Smooth muscle cell of the coronary artery (primary cell): ENCODE results near the gene APBB2. TPM values are rescaled to one million over a fixed set of nuclear protein-coding genes. Genes with fewer than 3 reads are reported as not detected.

ENCODE experiments used
- total RNA-seq: library from RNA; depleted of rRNA; stranded (reverse); fragments of >200 nt; gene quantifications from 2 replicates; pipeline ENCODE4 v1.2.3, GENCODE V29; 2014; ENCODE audit warnings: low replicate concordance

The APBB2 gene
- total RNA-seq: 39.9 and 70.1 TPM in 2 replicates

DNA sequence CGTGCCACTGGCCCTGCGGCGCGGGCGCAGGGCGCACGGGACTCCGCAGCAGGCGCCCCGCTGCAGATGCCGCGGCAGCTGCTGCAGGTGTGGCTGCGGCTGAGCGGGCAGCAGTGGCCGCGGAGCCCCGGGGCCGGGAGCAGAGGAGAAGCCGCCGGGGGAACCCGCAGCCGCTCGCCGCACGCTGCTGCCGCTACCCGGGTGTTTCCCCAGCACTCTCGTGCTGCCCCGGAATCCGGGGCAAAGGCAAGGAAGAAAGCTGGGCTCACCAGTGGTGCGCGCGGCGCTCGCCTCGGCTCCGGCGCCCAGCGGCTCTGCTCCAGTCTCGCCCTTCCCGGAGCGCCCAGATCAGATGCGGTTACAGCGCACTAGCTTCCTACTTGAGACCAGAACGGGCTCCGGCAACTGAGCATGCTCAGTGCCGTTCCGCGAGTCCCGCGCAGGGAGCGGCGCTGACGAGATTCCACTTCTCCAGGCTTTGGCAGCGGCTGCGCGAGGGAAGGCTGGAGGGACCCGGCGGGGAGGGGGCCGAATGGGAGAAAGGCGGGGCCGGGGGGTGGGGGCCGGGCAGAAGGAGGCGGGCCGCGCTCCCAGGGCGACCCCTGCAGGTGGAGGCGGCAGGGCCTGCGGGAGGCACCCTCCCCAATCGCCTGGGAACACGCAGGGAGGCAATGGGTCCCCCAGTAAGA is at the start of gene APBB2:
Gene APBB2 (minus strand): TSS at position 407 of the 689 bp plus-strand sequence. CDS start 181,288 bp downstream, outside the sequence.

GRCh38 chr4:41256740-41257256 is 42.5 kb upstream of the APBB2 start, which contains the start of gene UCHL1:
UCHL1 (plus strand) TSS chr4:41256928; CDS start chr4:41256977, 49 bp downstream.

Other genes starting within 250 kb of the APBB2 start
- gene UCHL1, start 42.4 kb upstream of the APBB2 start, total RNA-seq: 107 and 149 TPM in 2 replicates